RPMI8226 (cell line): Measurements from ENCODE around the gene PDE9A.

ENCODE experiments used
- DNase-seq: peaks from one replicate; pipeline ENCODE4 v3.0.0-alpha.2; 2015

PDE9A gene

DNA sequence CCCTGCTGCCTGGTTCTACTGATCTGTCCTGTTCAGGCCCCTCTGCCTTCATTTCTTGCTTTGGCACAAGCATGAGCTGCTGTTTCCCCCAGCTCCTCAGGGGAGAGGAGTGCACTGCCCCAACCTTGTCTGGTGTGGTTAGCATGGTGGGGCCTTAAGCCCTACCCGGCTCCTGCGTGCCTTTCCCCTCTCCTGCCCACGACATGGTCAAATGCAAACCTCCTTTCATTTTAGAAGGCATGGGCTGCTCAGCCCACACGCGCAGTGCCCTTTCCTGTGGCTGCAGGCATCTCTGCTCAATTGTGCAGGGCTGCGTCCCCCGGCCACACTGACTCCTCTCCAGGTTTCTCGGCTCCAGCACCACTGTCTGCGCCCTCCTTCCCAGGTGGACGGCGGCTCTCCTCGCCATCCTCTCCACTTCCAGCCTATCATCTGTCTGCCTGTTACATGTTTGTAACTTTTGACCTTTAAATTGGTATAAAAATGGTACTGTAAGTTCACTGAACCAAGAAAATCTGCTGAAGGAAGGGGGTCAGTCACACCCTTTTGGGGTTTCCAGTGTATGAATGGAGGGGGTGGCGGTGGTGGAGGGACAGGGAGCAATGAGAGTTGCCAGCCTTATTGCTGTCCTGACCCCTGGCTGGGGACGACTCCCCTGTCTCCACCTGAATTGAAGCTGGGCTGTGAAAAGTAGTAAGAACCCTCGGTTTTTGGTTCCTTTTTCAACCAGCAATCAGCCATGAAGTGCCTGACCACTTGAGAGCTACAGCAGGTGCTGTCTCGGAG lies 5.1 kb downstream of the PDE9A start:
- DNase-seq = no peak

DNA sequence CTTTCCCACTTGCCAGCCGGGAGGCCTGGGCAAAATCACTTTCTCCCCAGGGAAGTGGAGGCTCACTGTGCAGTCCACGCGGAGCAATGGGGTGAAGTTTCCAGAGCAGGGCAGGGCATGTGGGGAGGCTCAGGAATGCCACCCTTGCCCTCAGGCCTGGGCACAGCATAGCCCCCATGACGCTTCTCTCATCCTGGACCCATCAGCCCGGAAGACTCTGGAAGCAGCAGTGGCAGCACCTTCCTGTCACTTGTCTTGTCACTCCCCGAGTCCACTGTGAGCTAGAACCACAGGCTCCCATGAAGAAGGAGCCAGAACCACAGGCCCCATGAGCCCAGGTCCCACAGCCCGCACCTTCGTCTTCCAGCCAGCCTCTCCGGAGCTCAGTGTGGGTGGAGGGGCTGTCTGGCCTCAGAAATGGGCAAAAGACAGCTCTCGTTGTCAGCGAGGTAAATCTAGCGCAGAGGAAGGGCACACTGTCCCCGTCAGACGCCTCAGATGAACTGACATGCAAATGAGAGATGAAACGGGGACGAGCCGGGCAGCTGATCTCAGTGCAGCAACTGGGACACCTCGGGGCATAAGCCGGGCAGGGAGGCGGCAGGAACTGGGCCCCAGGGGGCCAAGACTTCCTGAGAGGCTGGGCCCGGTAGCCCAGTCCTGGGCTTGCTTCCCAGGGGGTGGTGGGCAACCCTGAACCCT lies 6.1 kb downstream of the PDE9A start:
- DNase-seq = no peak

DNA sequence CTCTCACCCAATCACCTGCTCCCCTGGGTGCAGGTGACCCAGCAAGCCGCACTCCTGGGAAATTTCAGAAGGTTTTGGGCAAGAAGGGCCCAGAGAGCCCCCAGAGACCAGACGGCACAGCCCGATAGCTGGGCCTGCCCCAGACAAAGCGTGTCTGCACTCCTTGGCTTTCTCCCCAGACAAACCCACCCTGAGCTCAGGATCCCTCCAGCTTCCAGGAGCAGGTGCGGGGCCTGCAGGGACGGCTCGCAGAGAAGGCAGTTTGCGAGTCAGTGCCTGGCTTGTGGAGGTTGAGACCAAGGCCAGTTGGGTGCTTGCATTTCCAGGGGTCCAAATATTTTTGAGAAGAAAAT lies 6.7 kb downstream of the PDE9A start:
- no peak for DNase-seq

DNA sequence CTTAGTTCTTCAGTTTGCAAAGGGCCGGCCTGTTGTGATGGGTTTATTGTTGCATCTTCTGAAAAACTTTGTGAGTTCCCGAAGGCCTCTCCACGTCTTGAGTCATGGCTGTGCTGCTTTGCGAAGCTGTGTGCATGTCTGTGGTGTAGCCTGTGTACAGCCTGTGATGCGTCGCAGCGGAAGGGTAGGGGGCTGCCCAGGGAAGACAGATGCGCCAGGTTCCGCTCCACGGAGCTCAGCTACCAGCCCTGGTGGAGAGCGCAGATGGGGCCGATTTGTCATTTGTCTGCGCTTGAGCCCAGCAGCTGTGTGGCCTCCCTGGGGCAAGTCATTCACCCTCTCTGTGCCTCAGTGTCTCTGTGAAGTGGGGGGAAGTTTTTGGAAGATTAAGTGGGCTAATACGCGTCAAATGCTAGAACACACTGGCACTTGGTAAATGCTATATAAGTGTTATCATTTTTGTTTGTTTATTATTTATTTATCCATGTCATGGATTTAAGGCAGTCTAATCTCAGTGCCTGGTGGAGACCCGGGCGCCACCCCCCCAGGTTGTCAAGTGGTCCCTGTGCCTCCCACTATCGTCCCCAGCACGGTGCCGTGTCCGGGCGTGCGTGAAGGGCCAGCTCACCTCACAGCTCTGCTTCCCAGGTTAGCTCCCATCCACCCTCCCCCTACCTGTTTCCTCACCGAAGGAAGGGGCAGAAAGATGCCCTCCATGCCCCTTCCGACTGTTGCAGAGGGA lies 8.4 kb downstream of the PDE9A start:
- no peak for DNase-seq

DNA sequence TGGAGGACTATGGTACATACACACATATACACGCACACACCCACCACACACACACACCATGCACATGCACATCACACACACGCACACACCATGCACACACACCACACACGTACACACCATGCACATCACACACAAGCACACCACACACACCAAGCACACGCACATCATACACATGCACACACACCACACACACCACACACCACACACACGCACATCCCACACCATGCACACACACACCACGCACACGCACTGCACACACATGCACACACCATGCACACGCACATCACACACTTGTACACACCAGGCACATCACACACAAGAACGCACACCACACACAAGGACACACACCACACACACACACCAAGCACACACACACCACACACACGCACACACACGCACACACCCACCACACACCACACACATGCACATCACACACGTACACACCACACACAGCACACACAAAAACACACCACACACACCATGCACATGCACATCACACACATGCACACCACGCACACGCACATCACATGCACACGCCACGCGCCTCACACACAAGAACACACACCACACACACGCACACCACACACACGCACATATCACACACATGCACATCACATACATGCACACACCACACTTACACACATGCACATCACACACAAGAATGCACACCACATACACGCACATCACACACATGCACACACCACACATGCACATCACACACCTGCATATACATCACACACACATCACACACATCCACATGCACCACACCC lies 9.2 kb downstream of the PDE9A start:
- no peak for DNase-seq

DNA sequence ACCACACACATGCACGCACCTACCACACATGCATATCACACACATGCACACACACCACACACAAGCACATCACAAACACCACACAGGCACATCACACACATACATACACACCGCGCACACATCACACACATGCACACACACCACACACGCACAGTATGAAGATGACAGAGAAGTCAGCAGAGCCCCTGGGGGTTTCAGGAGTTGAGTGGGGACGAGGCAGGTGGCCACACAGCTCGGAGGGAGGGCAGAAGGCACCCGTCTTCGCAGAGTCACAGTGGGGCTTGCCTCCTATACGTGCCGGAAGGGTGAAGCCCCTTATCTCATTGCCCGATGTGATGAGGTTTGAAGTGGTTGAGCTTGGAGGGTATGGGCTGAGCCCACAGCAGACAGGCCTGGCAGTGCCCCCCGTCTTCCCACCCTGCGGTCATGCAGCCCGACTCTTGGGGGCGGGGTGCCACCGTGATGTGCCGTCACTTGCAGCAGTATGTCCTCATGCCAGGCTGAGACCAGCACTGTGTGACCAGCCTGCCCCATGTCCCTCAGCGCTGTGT lies 9.9 kb downstream of the PDE9A start:
- DNase-seq = no peak

DNA sequence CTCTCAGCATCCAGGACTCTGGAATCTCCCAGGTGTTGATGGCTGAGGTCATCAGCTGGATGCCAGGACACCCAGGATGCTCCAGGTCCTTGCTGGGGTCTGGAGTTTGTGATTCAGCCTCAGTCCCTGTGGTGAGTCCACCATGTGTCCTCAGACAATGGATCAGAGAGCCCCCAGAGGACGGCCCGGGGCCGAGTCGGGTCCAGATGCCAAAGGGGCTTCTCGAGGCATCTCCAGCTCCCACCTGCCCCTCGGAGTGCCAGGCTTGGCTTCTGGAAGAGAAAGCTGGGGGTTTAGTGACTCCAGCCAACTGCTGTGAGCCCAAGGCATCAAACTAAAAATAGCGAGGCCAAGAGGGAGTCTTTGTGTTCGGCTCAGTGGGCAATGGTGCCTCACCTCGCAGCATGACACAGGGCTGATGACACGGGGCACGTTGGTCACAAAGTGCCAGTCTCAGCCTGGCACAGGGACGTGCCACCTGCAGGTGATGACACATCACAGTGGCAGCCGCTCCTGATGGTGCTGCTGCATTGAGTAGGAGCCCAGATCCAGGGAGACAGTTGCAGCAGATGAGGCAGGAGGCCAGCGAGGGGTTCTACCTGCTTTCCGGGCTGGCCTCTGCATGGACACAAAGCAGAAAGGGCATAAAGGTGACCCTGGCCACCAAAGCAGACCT lies 10.6 kb downstream of the PDE9A start:
- no peak for DNase-seq

DNA sequence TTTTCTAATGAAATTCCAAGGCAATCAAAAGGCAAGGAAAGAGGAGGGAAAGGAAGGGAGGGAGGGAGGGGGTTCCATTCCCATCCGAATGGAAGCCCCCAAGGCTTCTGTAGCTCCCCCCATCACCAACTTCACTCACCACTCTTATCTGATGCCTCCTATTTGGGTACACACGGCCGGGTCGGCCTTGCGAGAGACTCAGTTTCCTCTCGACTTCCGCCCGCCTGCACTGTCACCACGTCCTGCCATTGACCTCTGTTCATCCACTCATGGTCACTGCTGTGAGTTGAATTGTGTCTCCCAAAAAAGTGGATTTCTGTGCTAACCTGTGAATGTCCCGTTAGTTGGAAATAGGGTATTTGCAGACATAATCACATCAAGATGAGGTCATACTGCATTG lies 11.2 kb downstream of the PDE9A start:
- DNase-seq = no peak

DNA sequence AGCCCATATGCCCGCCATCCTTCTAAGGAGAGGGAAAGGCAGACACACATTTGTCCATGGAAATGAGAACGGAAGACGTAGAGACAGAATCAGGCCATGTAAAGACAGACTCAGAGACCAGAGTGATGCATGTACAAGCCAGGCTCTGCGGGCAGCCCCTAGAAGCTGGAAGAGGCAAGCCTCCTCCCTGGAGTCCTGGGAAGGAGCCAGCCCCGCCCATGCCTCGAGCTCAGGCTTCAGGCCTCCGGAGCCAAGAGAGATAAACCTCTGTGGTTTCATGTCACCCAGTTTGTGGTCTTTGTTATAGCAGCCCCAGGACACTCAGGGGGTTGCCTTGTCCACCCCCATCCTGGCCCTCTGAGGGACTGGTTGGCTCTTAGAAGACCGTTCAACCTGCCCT lies 11.6 kb downstream of the PDE9A start:
- no peak for DNase-seq

DNA sequence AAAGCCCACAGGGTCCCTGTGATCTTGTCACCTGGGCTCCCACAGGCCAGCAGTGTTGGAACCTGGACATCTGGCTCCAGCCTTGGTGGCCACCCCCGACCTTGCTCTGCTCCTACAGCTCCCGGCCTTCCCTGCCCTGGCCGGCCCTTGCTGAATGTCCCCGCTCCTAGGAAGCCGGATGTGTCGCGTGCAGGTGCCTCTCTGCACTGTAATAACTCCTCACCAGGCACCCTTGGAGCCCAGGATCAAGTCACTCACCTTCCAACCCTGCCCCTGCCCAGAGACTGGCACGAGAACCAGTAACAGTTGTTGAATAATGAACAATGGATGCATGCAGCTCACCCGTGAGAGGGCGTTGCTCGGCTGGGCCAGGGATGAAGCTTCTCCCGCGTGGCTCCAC lies 12.1 kb downstream of the PDE9A start:
- no peak for DNase-seq

DNA sequence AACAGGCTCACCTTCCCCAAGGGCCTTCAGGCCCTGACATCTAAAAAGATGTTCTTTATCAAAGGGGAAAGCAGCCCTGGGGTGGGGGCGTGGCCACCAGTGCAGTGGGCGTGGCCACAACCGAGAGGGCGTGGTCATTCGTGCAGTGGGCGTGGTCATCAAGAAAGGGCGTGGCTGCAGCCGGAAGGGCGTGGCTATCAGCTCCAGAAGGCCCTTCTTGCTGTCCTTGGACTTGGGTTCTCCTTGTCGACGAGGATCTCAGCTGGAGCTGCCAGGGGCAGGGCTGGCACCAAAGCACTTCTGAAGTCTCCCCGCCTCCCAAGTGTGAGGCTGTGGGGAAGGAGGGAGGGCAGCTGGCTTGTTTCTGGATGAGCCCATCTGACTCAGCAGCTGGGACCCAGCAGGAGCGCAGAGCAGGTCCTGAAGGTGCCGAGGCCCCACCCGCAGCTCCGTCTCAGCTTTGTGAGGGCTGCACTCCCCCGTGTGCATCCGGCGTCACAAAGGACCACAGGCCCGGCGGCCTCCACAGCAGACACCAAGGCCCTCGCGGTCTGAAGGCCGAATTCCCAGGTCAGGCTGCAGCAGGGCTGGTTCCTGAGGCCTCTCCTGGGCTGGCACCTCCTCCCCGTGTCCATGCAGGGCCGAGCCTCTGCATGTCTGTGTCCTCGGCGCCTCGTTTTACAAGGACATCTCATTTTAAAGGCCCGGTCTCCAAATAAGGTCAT lies 12.8 kb downstream of the PDE9A start:
- no peak for DNase-seq

DNA sequence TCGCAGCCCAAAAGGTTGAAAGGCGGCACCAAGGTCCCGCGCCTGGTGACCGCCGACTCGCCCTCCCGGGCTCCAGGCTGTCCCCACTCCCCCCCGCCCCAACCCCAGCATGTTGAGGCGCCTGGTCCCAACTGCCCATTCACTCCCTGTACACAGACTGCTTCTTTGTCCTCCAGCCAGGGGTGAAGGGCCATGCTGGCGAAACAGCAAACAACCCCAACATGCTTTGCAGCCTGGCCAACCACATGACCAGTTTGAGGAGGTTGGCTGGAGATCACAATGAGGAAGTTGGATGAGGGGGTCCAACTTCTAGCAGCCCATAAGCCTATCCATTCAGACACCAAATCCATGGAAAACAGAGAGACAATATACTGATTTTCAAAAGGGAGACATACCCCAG lies 13.5 kb downstream of the PDE9A start:
- DNase-seq = no peak

DNA sequence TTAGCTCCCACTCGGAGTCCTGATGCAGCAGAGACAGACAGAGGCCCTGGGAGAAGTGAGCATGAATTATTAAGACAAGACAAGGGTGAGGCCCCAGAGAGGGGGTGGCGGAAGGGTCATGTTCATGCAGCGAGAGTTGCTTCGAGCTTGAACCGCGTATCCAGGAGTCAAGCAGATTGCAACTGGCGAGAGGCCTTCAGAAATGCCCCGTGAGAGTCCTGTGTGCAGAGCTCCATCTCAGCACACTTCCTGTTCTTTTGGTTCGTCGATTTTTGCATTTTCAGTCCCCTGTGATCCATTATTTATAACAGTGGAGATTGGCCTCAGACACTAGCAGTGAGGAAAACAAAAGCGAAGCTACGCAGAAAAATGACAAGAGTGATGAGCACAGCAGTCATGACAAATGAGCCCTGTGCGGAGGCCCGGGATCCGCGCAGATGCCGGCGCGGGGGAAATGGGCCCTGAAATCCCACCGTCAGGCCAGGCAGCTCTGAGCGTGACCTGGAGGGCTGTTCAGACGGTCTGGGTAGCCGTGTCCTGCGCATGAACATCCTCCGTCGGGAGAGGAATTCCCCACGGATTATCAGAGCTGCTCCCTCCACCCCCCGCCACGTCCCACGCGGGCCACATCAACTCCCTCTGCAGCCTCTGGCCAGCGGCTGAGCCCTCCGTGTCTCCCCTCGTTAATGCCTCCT lies 15.0 kb downstream of the PDE9A start:
- DNase-seq = no peak

DNA sequence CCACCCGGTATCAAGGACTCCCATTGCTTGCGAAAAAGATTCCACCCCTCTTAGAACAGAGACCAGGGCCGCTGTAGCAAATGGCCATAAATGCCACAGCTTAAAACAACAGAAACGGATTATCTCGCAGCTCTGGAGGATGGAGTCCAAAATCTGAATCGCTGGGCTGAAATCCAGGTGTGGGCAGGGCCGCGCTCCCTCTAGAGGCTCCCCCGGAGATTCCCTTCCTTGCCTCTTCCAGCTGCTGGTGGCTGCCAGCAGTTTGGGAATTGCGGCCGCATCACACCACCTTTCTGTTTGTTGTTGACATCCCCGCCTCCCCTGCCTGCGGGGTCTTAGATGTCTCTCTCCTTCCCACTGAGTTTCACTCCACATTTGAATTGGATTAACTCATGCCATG lies 15.6 kb downstream of the PDE9A start:
- DNase-seq = no peak

DNA sequence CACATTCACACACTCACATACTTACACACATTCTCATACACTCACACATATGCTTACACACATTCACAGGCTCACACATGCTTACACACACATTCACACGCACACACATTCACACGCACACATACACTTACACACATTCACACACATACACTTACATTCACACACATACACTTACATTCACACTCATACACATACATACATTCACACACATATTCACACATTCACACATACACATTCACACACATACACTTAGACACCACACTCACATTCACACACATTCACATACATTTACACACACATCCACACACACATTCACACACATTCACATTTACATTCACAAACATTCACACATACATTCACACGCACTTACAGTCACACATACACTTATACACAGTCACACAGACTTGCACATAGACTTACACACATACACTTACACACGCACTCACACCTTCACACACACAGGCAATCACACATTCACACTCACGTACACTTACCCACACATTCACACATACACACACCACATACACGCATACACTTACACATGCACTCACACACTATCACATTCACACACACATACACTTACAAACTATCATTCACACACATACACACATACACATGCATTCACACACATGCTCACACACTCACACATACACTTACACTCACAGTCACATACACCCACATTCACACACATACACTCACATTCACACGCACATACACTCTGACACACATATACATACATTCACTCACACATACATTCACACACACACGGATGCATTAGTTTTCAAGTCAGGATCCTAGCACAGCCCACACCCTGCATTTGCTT lies 16.8 kb downstream of the PDE9A start:
- DNase-seq = no peak

DNA sequence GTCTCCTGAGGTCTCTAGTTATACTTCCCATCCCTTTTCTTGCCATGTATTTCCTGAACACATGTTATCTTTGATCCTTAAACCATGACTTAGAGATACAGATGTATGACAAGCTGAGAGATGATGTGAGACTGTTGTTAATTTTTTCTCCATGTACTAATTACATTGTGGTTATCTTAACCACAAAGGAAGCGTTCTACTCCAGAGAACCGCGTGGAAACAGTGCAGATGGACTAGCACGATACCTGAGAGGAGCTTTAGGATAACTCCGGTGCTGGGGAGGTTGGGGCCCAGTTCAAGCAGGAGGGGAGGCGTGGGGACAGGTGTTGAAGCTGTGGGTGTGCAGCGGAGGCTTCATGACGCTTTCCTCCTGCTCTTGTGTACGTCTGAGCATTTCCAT lies 17.5 kb downstream of the PDE9A start:
- no peak for DNase-seq

DNA sequence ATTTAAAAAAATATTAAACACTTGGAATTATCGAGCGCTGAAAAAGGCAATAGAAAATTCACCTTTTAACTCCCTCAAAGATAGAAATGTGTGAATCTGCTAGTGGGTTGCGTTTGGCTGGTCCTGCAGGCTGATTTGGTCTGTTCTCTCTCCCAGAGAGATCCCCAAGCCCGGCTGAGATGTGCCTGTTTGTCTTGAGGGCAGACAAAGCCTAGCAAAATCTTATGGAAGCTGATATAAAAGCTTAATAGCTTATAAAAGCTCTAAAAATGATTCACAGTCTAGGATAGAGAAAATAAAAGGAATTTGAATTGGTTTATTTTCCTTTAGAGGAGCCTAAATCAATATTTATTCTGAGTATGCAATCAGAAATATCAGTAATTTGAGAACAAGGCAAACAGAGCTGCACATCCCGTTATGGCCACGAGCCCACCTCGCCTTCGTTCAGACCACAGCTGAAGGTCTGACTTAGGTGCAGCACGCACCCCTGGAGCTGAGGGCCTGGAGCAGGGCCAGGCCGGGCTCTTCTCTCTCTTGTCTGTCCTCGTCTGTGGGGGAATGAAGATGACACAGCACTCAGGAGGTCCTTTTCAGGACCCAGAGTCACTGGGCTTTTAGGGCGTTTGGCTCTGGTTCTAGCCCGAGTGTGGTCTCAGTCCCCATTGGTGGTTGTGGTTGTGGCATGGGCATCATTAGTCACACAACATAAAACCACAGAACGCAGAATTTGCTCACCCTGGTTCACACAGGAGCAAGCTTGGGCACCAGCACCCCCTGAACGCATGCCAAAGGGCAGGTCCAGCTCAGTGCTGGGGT lies 18.6 kb downstream of the PDE9A start:
- no peak for DNase-seq

DNA sequence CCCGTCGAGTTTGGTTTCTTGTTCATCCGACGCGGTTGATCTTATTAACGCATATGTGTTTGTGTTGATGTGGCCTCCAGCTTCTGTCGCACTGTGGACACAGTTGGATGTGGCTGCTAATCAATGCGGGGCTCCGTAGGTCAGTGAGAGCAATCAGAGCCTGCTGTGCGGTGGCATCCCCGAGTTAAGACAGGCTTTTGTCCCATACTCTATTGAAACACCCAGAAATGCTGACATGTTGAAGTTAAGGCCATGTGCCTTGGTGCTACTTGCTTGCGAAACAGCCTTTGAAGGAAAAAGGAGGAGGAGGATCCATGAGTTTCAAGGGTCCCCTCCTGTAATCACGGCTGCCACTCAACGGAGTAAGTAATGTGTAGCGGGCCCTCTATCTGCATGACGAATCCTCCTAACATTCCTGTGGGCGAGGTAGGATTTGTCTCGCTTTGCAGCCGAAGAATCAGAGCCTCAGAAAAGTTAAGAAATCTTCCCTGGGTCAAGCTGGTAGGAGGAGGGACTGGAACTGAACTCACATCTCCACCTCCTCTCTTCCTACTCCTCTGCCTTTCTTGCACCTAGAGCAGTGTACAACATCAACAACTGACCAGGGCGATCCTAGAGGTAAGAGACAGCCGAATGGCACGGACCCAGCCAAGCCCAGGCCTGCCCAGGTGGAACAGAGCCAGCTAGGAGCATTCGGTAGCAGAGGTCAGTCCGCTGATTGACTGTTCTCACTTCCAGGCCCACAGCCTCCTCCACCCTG lies 19.5 kb downstream of the PDE9A start:
- DNase-seq = no peak
